IPS DF 19.7 (cell line): Measurements from ENCODE around the gene CDHR2.
"Not testable (repeated sequence)": the region's sequence is repeated elsewhere in the genome, so short reads cannot be mapped to it uniquely, and the experiment has no call there.

Experiments used
- DNase-seq: peaks from one replicate; pipeline ENCODE4 v3.0.0-alpha.2; 2013; ENCODE audit warnings: low read depth, low spot score

Gene CDHR2

GRCh38 chr5:176541338-176542134 is 7.6 kb upstream of the CDHR2 start:
- DNase-seq, result no peak

GRCh38 chr5:176542135-176542595 is 7.0 kb upstream of the CDHR2 start:
- no peak for DNase-seq

DNA sequence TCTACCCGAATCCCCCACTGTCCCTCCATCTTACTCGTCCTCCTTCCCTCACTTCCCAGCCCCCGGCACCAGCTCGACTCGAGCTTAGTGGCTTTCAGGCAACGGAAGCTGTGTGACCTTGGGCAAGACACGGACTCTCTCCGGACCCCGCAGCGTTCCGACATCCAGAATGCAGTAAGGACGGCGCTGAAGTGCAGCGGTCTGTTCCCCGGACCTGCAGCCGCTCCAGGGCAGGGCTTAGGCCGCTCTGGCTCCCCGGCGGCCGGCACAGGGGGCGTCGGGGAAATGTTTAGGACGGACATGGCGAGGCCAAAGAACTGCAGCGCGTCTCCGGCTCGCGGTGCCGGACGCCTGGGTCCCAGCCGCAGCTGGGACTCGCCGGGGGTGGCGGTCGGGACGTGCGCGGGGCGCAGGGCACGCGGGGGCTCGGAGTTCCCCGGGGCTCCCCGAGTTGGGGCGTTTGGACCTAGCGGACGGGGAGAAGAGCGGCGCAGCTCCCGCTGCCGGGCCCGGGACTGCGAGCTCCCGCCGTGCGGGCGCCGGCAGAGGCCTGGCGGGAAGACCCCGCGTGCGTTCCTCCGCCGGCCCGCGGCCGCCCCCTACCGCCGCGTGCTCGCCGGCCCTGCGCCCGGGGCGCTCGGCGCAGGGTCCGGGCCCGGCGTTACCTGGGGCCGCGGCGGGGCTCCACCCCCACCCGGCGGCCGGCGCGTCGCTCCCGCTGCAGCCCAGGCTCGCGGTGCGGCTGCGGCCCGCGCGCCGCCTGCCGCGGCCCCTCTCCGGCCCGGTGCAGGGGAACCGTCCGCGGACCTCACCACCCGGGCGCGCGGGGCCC is 6.3 kb upstream of the CDHR2 start:
- no peak for DNase-seq

DNA sequence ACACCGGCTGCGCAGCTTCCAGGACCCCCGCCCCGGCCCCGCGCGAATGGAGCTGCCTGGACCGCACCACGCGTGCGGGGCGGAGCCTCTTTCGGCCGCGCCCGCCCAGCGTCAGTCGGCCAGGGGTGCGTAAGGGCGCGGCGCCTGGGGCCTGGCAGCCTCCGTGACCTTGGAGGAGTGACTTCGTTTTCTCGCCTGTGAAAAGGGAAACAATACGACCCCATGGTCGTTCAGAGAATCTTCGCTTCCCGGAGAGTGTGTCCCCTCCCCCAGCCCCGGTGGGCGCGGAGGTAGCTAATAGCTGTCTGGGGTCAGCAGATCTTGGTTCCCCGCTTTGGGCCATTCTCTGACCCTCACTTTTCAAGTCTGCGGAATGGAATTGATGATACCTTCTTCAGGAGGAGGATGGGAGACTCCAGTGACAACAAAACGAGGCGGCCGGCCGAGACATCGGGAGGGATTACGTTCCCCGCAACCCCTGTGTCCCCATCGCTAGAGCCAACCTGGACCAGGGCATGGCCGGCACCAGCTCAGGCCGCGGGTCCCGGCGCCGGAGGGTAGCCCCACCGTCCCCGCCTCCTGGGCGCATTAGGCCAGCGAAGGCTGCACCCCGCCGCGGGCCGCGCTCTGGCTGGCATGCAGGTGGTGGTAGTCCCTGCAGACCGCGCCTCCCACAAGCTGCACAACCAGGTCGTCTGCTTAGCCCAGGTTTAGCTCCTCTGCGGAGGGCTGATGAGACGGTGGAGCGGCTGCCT is 5.5 kb upstream of the CDHR2 start:
- no peak for DNase-seq

- no peak for DNase-seq
These were observed 3.8 kb upstream of the CDHR2 start for GRCh38 chr5:176545388-176545736.

- no peak for DNase-seq
These were observed 3.2 kb upstream of the CDHR2 start for GRCh38 chr5:176545737-176546509.

DNA sequence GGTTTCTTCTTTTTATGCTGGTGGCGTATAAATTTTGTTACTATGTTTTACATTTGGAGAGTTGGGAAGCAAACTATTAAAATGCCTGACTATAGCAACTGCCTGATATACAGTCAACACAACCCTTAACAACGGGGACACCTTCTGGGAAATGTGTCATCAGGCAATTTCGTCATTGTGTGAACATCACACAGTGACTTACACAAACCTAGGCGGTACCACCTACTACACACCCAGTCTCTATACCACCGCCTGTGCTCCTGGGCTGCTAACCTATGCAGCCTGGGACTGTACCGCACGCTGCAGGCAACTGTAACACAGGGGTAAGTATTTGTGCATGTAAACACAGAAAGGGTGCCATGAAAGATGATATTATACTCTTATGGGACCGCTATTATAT is 1.3 kb upstream of the CDHR2 start:
- no peak for DNase-seq

GRCh38 chr5:176549871-176550270 is 729 bp downstream of the CDHR2 start:
- DNase-seq, result no peak

DNA sequence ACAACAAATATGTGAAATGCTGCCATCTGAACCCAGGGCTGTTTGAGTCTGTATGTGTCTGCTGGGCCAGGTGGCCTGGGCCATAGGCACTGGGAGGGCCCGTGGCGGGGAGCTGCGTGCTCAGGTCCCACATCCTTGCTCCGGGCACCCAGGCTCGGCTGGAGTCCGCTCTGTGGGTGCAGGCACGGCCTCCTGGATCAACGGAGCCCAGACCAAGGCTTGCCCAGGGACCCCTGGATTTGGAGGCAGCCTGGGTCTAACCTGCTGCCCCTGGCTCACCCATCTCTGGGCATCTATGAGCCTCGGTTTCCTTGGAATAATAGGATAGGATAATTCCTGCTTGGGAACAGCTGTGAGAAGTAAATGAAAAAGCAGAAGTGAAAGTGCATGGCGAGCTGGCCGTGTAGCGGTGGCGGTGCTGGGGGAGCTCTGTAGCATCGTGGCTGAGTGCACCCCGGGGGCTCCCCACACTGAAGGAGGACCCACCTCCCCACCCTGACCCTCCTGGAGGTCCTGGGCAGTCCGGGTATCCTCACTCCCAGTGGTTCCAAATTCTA is 1.2 kb downstream of the CDHR2 start:
- no peak for DNase-seq

DNA sequence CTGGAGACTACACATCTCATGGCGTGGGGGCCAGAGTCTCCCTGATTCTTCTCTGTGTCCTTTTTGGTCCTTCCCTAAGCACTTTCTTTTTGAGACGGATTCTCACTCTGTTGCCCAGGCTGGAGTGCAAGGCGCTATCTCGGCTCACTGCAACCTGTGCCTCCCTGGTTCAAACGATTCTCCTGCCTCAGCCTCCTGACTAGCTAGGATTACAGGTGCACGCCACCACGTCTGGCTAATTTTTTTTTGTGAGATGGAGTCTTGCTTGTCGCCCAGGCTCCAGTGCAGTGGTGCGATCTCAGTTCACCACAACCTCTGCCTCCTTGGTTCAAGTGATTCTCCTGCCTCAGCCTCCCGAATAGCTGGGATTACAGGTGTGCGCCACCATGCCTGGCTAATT is 1.8 kb downstream of the CDHR2 start:
- not testable (repeated sequence) for DNase-seq

GRCh38 chr5:176552332-176552869 is 3.3 kb downstream of the CDHR2 start:
- DNase-seq, result no peak

DNA sequence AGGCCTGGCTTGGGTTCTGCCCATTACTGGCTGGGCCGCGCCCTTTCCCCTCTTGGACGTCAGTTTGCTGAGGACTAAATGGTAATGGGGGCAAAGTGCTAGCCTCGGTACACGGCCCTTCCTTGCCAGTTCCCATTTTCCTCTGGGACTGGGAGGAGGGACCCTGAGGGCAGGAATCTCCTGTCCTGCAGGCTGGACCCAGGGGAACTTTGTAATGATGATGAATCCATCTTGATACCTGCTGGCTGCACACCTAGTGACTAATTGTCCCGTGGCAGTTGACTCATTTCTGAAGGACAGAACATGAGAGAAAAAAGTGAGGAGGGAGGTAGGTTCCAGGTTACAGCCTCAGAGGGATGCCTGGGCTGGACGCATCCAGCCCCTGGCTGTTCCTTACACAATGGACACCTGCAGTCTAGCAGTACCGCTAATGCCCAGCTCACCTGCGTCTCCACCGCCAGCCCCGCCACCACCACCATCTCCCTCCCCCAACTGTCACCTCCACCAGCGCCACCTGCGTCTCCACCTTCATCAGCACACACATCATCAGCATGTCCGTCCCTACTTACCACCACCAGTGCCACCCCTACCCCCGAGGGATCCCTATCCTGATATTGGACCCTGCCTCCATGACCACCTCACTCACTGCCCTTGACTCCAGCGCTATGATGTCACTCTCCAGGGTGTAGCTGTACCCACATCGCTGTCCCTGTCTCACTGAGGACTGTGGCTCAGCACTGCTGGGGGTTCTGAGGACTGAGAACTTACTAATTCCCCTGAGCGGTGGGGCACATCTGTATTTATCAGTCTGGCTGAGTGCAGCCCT is 4.3 kb downstream of the CDHR2 start:
- DNase-seq, result no peak

GRCh38 chr5:176557846-176558245 is 8.7 kb downstream of the CDHR2 start:
- DNase-seq, result no peak

DNA sequence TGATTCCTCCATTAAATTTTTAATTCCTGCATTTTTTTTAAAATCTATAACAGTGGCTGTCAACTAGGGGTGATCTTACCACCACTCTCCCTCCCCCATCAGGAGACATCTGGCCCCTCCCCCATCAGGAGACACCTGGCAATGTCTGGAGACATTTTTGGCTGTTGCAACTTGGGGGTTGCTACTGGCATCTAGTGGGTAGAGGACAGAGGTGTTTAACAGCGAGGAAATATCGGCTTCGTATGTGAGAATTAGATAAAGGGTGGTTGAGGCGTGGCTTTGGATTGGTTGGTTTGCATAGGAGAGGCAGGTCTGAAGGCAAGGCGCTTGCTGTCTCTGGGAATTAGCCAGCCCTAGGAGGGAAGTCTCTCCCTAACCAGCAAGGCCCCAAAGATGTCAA is 10.5 kb downstream of the CDHR2 start:
- no peak for DNase-seq

- DNase-seq, result no peak
These were observed 11.2 kb downstream of the CDHR2 start for GRCh38 chr5:176560364-176560763.

DNA sequence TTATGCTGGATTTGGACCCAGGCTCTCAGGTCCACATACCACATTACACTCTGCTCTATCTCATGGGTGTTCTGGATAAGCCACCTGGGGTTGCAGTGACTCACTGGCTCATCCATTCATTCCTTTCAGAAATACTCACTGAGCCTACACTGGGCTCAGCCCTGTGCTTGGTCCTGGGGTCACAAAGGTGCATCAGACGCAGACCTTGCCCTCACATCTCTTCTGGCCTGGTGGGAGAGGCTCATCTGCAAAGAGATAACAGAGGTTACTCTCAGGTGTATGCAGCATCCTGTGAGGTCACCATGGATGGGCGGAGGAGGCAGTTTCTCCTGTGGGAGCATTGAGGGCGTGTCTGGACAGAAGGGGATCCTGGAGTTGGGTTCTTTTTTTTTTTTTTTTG is 12.1 kb downstream of the CDHR2 start:
- DNase-seq, result no peak

DNA sequence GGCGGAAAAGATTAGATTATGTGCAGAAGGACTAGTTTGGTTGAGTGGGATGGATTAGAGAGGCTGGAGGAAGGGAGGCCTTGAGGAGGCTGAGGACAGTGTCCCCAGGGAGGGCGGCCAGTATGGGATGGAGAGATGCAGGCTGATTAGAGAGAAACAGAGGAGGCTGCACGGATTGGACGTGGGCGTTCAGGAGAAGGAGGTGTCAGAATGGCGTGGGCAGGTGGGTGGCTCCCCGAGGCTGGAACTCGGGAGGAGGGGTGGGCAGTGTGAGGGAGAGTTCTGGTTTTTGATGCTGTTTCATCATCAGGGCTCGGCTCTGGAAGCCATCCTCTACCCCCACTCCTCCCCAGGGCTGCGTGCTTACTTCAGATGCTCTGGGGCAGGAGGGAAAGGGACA is 13.0 kb downstream of the CDHR2 start:
- DNase-seq, result no peak

GRCh38 chr5:176564002-176564401 is 14.9 kb downstream of the CDHR2 start:
- no peak for DNase-seq

GRCh38 chr5:176565760-176566288 is 16.7 kb downstream of the CDHR2 start:
- no peak for DNase-seq

DNA sequence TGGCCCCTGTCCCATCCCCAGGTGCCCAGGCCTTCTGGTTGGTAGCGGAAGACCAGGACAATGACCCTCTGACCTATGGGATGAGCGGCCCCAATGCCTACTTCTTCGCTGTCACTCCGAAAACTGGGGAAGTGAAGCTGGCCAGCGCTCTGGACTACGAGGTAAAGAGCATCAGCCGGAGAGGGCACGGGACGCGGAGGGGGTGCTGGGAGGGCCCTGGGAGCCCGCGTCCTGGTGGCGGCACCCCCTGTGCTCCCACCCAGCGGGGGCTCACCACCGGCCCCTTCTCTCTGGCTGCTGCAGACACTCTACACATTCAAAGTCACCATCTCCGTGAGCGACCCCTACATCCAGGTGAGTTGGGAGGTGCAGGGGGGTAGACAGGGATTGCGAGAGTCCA is 19.5 kb downstream of the CDHR2 start:
- no peak for DNase-seq
